KMS-11 (cell line): ENCODE results near the gene TMEM131.

ENCODE experiments used
- H2AFZ ChIP-seq: fragments of 200-600 bp; sonication (generic); 2 replicates; pipeline ENCODE4 v1.6.1; 2016; ENCODE audit warnings: antibody characterized with exemption, mixed run types, low read depth
- H3K27ac ChIP-seq: fragments of 200-600 bp; sonication (generic); 2 replicates; pipeline ENCODE4 v1.6.1; 2016; ENCODE audit warnings: mild to moderate bottlenecking, mixed run types
- H3K27me3 ChIP-seq: fragments of 200-600 bp; sonication (generic); 2 replicates; pipeline ENCODE4 v1.6.1; 2017; ENCODE audit warnings: mild to moderate bottlenecking, low read depth, mixed run types, moderate library complexity; ENCODE audit not compliant: insufficient read depth
- H3K36me3 ChIP-seq: fragments of 200-600 bp; sonication (generic); 2 replicates; pipeline ENCODE4 v1.6.1; 2017; ENCODE audit warnings: mild to moderate bottlenecking, mixed run types; ENCODE audit not compliant: insufficient read depth
- H3K4me1 ChIP-seq: fragments of 200-600 bp; sonication (generic); 2 replicates; pipeline ENCODE4 v1.6.1; 2016; ENCODE audit warnings: mild to moderate bottlenecking, low read depth, mixed run types; ENCODE audit not compliant: poor library complexity, severe bottlenecking
- H3K4me2 ChIP-seq: fragments of 200-600 bp; sonication (generic); 2 replicates; pipeline ENCODE4 v1.7.0; 2016; ENCODE audit warnings: mild to moderate bottlenecking, mixed run types
- H3K4me3 ChIP-seq: fragments of 200-600 bp; sonication (generic); IDR thresholded peaks from 2 replicates; pipeline ENCODE4 v1.6.1; 2017; ENCODE audit warnings: low read depth, low read length, mixed read lengths; ENCODE audit not compliant: insufficient read depth
- H3K79me2 ChIP-seq: fragments of 200-600 bp; sonication (generic); 2 replicates; pipeline ENCODE4 v1.6.1; 2016; ENCODE audit warnings: low read depth, mixed run types; ENCODE audit not compliant: insufficient read depth
- H3K9ac ChIP-seq: fragments of 200-600 bp; sonication (generic); 2 replicates; pipeline ENCODE4 v1.6.1; 2016; ENCODE audit warnings: mild to moderate bottlenecking, mixed run types
- H4K20me1 ChIP-seq: fragments of 200-600 bp; sonication (generic); 2 replicates; pipeline ENCODE4 v1.6.1; 2016; ENCODE audit warnings: mild to moderate bottlenecking, mixed run types; ENCODE audit not compliant: insufficient read depth
- CTCF ChIP-seq: fragments of 200-600 bp; sonication (generic); conservative IDR thresholded peaks from 2 replicates; pipeline ENCODE4 v1.6.1; 2017; ENCODE audit warnings: low read depth, mild to moderate bottlenecking, antibody characterized with exemption, low read length, moderate library complexity, mixed read lengths

Gene TMEM131

GRCh38 chr2:97715951-97716694, 279.6 kb downstream of the TMEM131 start:
- no peak overlapping the region for H3K4me3 ChIP-seq
- no peaks in the 10 kb centered on the region for H4K20me1 ChIP-seq
- H3K27ac ChIP-seq = no peak overlapping the region
- H3K9ac ChIP-seq = no peak overlapping the region
- H3K79me2 ChIP-seq = no peaks in the 10 kb centered on the region
- H3K36me3 ChIP-seq = no peaks in the 10 kb centered on the region
- no peaks in the 10 kb centered on the region for H3K4me1 ChIP-seq
- H3K4me2 ChIP-seq = no peak overlapping the region
- no peak for TF ChIP-seq CTCF
- no peaks in the 10 kb centered on the region for H3K27me3 ChIP-seq
- H2AFZ ChIP-seq = no peak overlapping the region

- Histone ChIP-seq H3K4me2 (no peak overlapping the region), H3K4me1 (no peaks in the 10 kb centered on the region), H3K27me3 (no peaks in the 10 kb centered on the region), H2AFZ (no peak overlapping the region), H3K27ac (no peak overlapping the region), H4K20me1 (no peaks in the 10 kb centered on the region), H3K36me3 (no peaks in the 10 kb centered on the region), H3K9ac (no peak overlapping the region), H3K4me3 (no peak overlapping the region), H3K79me2 (no peaks in the 10 kb centered on the region)
- no peak for TF ChIP-seq CTCF
These were observed 280.6 kb downstream of the TMEM131 start for GRCh38 chr2:97714950-97715652.

- Histone ChIP-seq H3K27me3 (no peaks in the 10 kb centered on the region), H3K4me3 (no peak overlapping the region), H3K36me3 (no peaks in the 10 kb centered on the region), H3K9ac (no peak overlapping the region), H3K27ac (no peak overlapping the region), H4K20me1 (no peaks in the 10 kb centered on the region), H3K4me2 (no peak overlapping the region), H3K79me2 (no peaks in the 10 kb centered on the region), H3K4me1 (no peaks in the 10 kb centered on the region), H2AFZ (no peak overlapping the region)
- no peak for TF ChIP-seq CTCF
These were observed 281.4 kb downstream of the TMEM131 start for GRCh38 chr2:97714084-97714949.

- Histone ChIP-seq H3K27me3 (no peaks in the 10 kb centered on the region), H3K36me3 (no peaks in the 10 kb centered on the region), H3K9ac (no peak within 1 kb of the TSS), H3K4me2 (no peak within 1 kb of the TSS), H3K4me3 (no peak within 1 kb of the TSS), H3K27ac (no peak within 1 kb of the TSS), H2AFZ (no peak within 1 kb of the TSS), H4K20me1 (no peaks in the 10 kb centered on the region), H3K79me2 (no peaks in the 10 kb centered on the region), H3K4me1 (no peaks in the 10 kb centered on the region)
- no peak for TF ChIP-seq CTCF
These were observed 282.3 kb downstream of the TMEM131 start, which contains the start of gene ZAP70 for GRCh38 chr2:97713296-97714083. ZAP70 (plus strand) TSS chr2:97713576; CDS start chr2:97724037, 10,461 bp downstream.
